ENCODE results near the gene TCF25. TPM values are rescaled to one million over a fixed set of nuclear protein-coding genes. Genes with fewer than 3 reads are reported as not detected.

Gene TCF25
- polyA plus RNA-seq, 1 donor (not counting 4 experiments of a cell fraction or from before 2014, with no cell fraction given) = 103 TPM

DNA sequence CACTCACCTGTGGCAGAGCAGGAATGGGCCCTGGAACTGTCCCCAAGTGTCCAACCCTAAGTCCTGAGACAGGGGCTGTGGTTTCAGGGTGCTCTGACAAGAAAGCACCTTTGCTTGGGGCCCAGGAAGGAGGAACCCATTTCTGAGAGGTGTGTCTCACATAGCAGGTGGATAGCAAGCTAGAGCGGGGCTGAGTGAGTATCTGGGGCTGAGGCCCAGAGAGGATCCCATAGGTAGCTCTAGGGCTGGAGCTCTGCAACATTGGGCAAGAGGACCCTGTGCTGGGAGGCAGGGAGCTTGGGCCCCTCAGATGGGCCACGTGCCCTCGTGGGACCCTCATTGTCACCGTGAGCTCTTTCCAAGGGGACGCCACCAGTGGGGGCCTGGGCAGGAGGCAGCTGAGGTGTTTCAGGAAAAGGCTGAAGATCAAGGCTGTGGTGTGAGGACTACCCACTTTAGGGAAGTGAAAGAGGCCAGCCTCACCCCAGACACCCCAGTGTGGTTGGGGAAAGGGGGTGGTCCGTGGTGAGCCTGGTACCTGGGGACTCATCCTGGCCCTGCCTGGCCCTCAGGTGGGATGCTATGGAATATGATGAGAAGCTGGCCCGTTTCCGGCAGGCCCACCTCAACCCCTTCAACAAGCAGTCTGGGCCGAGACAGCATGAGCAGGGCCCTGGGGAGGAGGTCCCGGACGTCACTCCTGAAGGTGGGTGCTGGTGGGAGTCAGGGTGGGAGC lies 80.4 kb downstream of the TCF25 start:
- no peak for FAIRE-seq
- Histone ChIP-seq H3K9me3 (ENCODE audit: control insufficient read depth, low read depth, low read length) (no peaks in the 10 kb centered on the region), H3K36me3 (ENCODE audit: control insufficient read depth in 2 of 2, extremely low read depth in 1 of 2, insufficient read depth in 2 of 2, low read length in 2 of 2) (peaks cover 25 to 29% of the 10 kb centered on the region in 2 experiments), H3K4me1 (ENCODE audit: control insufficient read depth, extremely low read depth, insufficient read depth, low read length) (peaks cover 5% of the 10 kb centered on the region), H2AFZ (ENCODE audit: control insufficient read depth, low read length) (no peak overlapping the region), H3K4me3 (ENCODE audit: control insufficient read depth in 2 of 3, extremely low read depth in 1 of 3, insufficient read depth in 2 of 3, low read depth in 1 of 3, low read length in 3 of 3) (no peak overlapping the region), H3K27ac (ENCODE audit: control insufficient read depth, insufficient read depth, low read length) (no peak overlapping the region), H3K9ac (ENCODE audit: control insufficient read depth, extremely low read depth, insufficient read depth, low read length) (no peak overlapping the region), H4K20me1 (ENCODE audit: control insufficient read depth, extremely low read depth, insufficient read depth, low read length) (no peaks in the 10 kb centered on the region), H3K79me2 (ENCODE audit: control insufficient read depth, insufficient read depth, low read length) (peaks cover 20% of the 10 kb centered on the region), H3K4me2 (ENCODE audit: control insufficient read depth, extremely low read depth, insufficient read depth, low read depth, low read length) (no peak overlapping the region), H3K9me1 (ENCODE audit: control insufficient read depth, extremely low read depth, insufficient read depth, low read length) (no peaks in the 10 kb centered on the region), H3K27me3 (ENCODE audit: control insufficient read depth, extremely low read depth, insufficient read depth, low read length) (no peaks in the 10 kb centered on the region)
- dilution Hi-C loops (cut with MboI; ENCODE audit: extremely low pct_ligation_motif_present, low sequenced_read_pairs) = no loop called here
- no peak for DNase-seq (ENCODE audit: low read depth, low spot score)
- TF ChIP-seq, protein P1, sequence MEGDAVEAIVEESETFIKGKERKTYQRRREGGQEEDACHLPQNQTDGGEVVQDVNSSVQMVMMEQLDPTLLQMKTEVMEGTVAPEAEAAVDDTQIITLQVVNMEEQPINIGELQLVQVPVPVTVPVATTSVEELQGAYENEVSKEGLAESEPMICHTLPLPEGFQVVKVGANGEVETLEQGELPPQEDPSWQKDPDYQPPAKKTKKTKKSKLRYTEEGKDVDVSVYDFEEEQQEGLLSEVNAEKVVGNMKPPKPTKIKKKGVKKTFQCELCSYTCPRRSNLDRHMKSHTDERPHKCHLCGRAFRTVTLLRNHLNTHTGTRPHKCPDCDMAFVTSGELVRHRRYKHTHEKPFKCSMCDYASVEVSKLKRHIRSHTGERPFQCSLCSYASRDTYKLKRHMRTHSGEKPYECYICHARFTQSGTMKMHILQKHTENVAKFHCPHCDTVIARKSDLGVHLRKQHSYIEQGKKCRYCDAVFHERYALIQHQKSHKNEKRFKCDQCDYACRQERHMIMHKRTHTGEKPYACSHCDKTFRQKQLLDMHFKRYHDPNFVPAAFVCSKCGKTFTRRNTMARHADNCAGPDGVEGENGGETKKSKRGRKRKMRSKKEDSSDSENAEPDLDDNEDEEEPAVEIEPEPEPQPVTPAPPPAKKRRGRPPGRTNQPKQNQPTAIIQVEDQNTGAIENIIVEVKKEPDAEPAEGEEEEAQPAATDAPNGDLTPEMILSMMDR (optimal IDR thresholded peaks at IDR 0.05 in 1 of 3, IDR thresholded peaks at IDR 0.05 in 1 of 3, conservative IDR thresholded peaks at IDR 0.05 in 1 of 3; ENCODE audit: extremely low read depth in 1 of 3, insufficient read depth in 2 of 3, low read length in 3 of 3) = no peak
- no peak for TF ChIP-seq EZH2 (IDR thresholded peaks at IDR 0.05; ENCODE audit: low read length)

DNA sequence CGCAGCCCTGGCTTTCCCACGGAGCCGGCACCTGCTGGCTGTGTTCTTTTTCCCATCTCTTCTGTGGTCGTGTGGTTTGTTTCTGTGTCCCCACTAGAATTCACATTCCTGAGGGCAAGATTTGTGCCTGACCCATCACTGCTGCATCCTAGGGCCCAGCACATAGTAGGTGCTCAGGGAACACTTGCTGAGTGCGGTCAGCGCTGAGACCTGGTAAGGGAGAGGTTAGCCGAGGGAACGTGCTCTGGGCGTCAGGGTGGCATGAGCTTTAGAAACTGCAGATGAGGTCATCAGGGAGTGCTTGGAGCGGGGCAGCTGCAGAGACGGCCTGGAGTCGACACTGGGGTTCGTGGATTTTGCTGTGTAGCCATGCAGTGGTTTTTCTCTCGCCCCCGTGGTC lies 81.1 kb downstream of the TCF25 start:
- H3K9me1 ChIP-seq (ENCODE audit: control insufficient read depth, extremely low read depth, insufficient read depth, low read length) = no peaks in the 10 kb centered on the region
- FAIRE-seq (no peak), DNase-seq (ENCODE audit: low read depth, low spot score) (no peak)
- H3K4me3 ChIP-seq (ENCODE audit: control insufficient read depth in 2 of 3, extremely low read depth in 1 of 3, insufficient read depth in 2 of 3, low read depth in 1 of 3, low read length in 3 of 3) = no peak overlapping the region
- H3K4me2 ChIP-seq (ENCODE audit: control insufficient read depth, extremely low read depth, insufficient read depth, low read depth, low read length) = no peak overlapping the region
- no peak overlapping the region for H3K27ac ChIP-seq (ENCODE audit: control insufficient read depth, insufficient read depth, low read length)
- peaks cover 3% of the 10 kb centered on the region for H3K4me1 ChIP-seq (ENCODE audit: control insufficient read depth, extremely low read depth, insufficient read depth, low read length)
- no peaks in the 10 kb centered on the region for H3K27me3 ChIP-seq (ENCODE audit: control insufficient read depth, extremely low read depth, insufficient read depth, low read length)
- H3K79me2 ChIP-seq (ENCODE audit: control insufficient read depth, insufficient read depth, low read length) = peaks cover 17% of the 10 kb centered on the region
- dilution Hi-C loops (cut with MboI; ENCODE audit: extremely low pct_ligation_motif_present, low sequenced_read_pairs) = no loop called here
- peaks cover 26 to 34% of the 10 kb centered on the region in 2 experiments for H3K36me3 ChIP-seq (ENCODE audit: control insufficient read depth in 2 of 2, extremely low read depth in 1 of 2, insufficient read depth in 2 of 2, low read length in 2 of 2)
- H4K20me1 ChIP-seq (ENCODE audit: control insufficient read depth, extremely low read depth, insufficient read depth, low read length) = no peaks in the 10 kb centered on the region
- no peak for TF ChIP-seq EZH2 (IDR thresholded peaks at IDR 0.05; ENCODE audit: low read length)
- TF ChIP-seq, protein P1 (optimal IDR thresholded peaks at IDR 0.05 in 1 of 3, IDR thresholded peaks at IDR 0.05 in 1 of 3, conservative IDR thresholded peaks at IDR 0.05 in 1 of 3; ENCODE audit: extremely low read depth in 1 of 3, insufficient read depth in 2 of 3, low read length in 3 of 3) = no peak
- H3K9ac ChIP-seq (ENCODE audit: control insufficient read depth, extremely low read depth, insufficient read depth, low read length) = no peak overlapping the region
- no peaks in the 10 kb centered on the region for H3K9me3 ChIP-seq (ENCODE audit: control insufficient read depth, low read depth, low read length)
- H2AFZ ChIP-seq (ENCODE audit: control insufficient read depth, low read length) = no peak overlapping the region
